Thoracic aorta (tissue), 2 donors: Measurements from ENCODE around the gene CCSAP. TPM values are rescaled to one million over a fixed set of nuclear protein-coding genes. Genes with fewer than 3 reads are reported as not detected.

Experiments used
- ATAC-seq: fragments of 150-250 bp; one replicate; pipeline ENCODE4 v1.8.0; 2017; ENCODE audit warnings: low read depth; ENCODE audit not compliant: insufficient number of reproducible peaks, low FRiP score
- DNase-seq: peaks from one replicate; pipeline ENCODE4 v3.0.0-alpha.2; 2020; ENCODE audit warnings: low spot score
- H3K27ac ChIP-seq, 2 donors: fragments of 200-600 bp; sonication (generic); 1 replicate in 1 of 2; 2 replicates in 1 of 2; pipeline ENCODE4 v1.5.1; 2016; ENCODE audit warnings: mild to moderate bottlenecking in 2 of 2, moderate library complexity in 2 of 2
- H3K27me3 ChIP-seq: fragments of 200-600 bp; sonication (generic); replicated peaks from 2 replicates; pipeline ENCODE4 v1.6.0; 2016; ENCODE audit warnings: mild to moderate bottlenecking; ENCODE audit not compliant: insufficient read depth
- H3K36me3 ChIP-seq: fragments of 200-600 bp; sonication (generic); one replicate; pipeline ENCODE4 v1.5.1; 2016
- H3K4me1 ChIP-seq, 2 donors: fragments of 200-600 bp; sonication (generic); 1 replicate in 1 of 2; 2 replicates in 1 of 2; pipeline versions ENCODE4 v1.5.1 to v1.6.0; 2016; ENCODE audit warnings: low read depth in 2 of 2, mild to moderate bottlenecking in 1 of 2; ENCODE audit not compliant: control insufficient read depth in 1 of 2
- H3K4me3 ChIP-seq: fragments of 200-600 bp; sonication (generic); 2 replicates; pipeline ENCODE4 v1.5.1; 2016; ENCODE audit warnings: mild to moderate bottlenecking
- H3K9me3 ChIP-seq: fragments of 200-600 bp; sonication (generic); 2 replicates; pipeline ENCODE4 v1.5.1; 2016
- CTCF ChIP-seq: fragments of 200-600 bp; sonication (generic); IDR thresholded peaks from one replicate; pipeline ENCODE4 v1.5.1; 2019; ENCODE audit warnings: antibody characterized with exemption
- total RNA-seq, 2 donors: library from RNA; depleted of rRNA; stranded (reverse); fragments of >200 nt; gene quantifications; one replicate each; pipeline versions ENCODE4 v1.1.0 to v1.2.3, GENCODE V29; 2016

The CCSAP gene
- total RNA-seq, 2 donors from 2014 or later: 3.8 to 5.6 TPM

- Histone ChIP-seq H3K9me3 (no peaks in the 10 kb centered on the region), H3K4me1 (no peaks in the 10 kb centered on the region), H3K4me3 (no peak overlapping the region), H3K36me3 (peaks cover 23% of the 10 kb centered on the region), H3K27me3 (no peaks in the 10 kb centered on the region), H3K27ac (no peak overlapping the region)
- DNase-seq (no peak), ATAC-seq (no peak)
- TF ChIP-seq CTCF: no peak
Observed at GRCh38 chr1:229305392-229305791, 37.5 kb downstream of the CCSAP start.

GRCh38 chr1:229303855-229304254 lies 39.0 kb downstream of the CCSAP start:
- DNase-seq: no peak
- H3K27ac ChIP-seq: no peak overlapping the region
- H3K9me3 ChIP-seq: no peaks in the 10 kb centered on the region
- H3K4me3 ChIP-seq: no peak overlapping the region
- H3K4me1 ChIP-seq: no peaks in the 10 kb centered on the region
- H3K36me3 ChIP-seq: peaks cover 32% of the 10 kb centered on the region
- TF ChIP-seq CTCF: no peak
- ATAC-seq: no peak
- H3K27me3 ChIP-seq: no peaks in the 10 kb centered on the region

GRCh38 chr1:229302740-229303139 lies 40.1 kb downstream of the CCSAP start:
- no peak for ATAC-seq
- H3K27me3 ChIP-seq: no peaks in the 10 kb centered on the region
- no peak for TF ChIP-seq CTCF
- H3K9me3 ChIP-seq: no peaks in the 10 kb centered on the region
- no peak overlapping the region for H3K4me3 ChIP-seq
- no peak overlapping the region for H3K27ac ChIP-seq
- H3K4me1 ChIP-seq: no peaks in the 10 kb centered on the region
- no peak for DNase-seq
- peaks cover 32% of the 10 kb centered on the region for H3K36me3 ChIP-seq

GRCh38 chr1:229300099-229300757 lies 42.6 kb downstream of the CCSAP start:
- Histone ChIP-seq H3K36me3 (peaks cover 35% of the 10 kb centered on the region), H3K9me3 (no peaks in the 10 kb centered on the region), H3K27ac (no peak overlapping the region), H3K4me3 (no peak overlapping the region), H3K4me1 (no peaks in the 10 kb centered on the region), H3K27me3 (no peaks in the 10 kb centered on the region)
- no peak for ATAC-seq
- no peak for DNase-seq
- no peak for TF ChIP-seq CTCF

- no peaks in the 10 kb centered on the region for H3K9me3 ChIP-seq
- no peak overlapping the region for H3K27ac ChIP-seq
- no peaks in the 10 kb centered on the region for H3K27me3 ChIP-seq
- no peak for TF ChIP-seq CTCF
- peaks cover 27% of the 10 kb centered on the region for H3K36me3 ChIP-seq
- ATAC-seq: no peak
- no peak for DNase-seq
- no peak overlapping the region for H3K4me3 ChIP-seq
- no peaks in the 10 kb centered on the region for H3K4me1 ChIP-seq
Observed at GRCh38 chr1:229298887-229299503, 43.9 kb downstream of the CCSAP start.
